K562 (cell line): Measurements from ENCODE around the gene USB1. TPM values are rescaled to one million over a fixed set of nuclear protein-coding genes. Genes with fewer than 3 reads are reported as not detected.

Experiments used
- ARHGAP35 ChIP-seq: fragments of 450-650 bp; IDR thresholded peaks from 2 replicates; pipeline ENCODE4 v1.6.1; 2018; ENCODE audit not compliant: partially characterized antibody
- DPF2 ChIP-seq: fragments of 450-650 bp; IDR thresholded peaks from 2 replicates; pipeline ENCODE4 v1.6.1; 2016
- GTF2A2 ChIP-seq: IDR thresholded peaks from 2 replicates; pipeline ENCODE4 v1.6.1; 2016; ENCODE audit warnings: mild to moderate bottlenecking, missing genetic modification characterization, missing compliant biosample characterization
- HDAC8 ChIP-seq: fragments of 450-650 bp; IDR thresholded peaks from 2 replicates; pipeline ENCODE4 v1.6.1; 2016; ENCODE audit warnings: mild to moderate bottlenecking, missing genetic modification characterization, moderate library complexity, missing compliant biosample characterization
- ILF3 ChIP-seq: fragments of 450-650 bp; IDR thresholded peaks from 2 replicates; pipeline ENCODE4 v1.6.1; 2018; ENCODE audit warnings: antibody characterized with exemption, mild to moderate bottlenecking, moderate library complexity, borderline replicate concordance
- KLF13 ChIP-seq: fragments of 450-650 bp; IDR thresholded peaks from 2 replicates; pipeline ENCODE4 v1.6.1; 2016; ENCODE audit warnings: missing genetic modification characterization, low read depth, mild to moderate bottlenecking, missing compliant biosample characterization, moderate library complexity, borderline replicate concordance
- KLF6 ChIP-seq: fragments of 250-450 bp; sonication (Bioruptor Pico); IDR thresholded peaks from 2 replicates; pipeline ENCODE4 v1.4.0; 2020; ENCODE audit warnings: mild to moderate bottlenecking, moderate library complexity, borderline replicate concordance
- RBM15 ChIP-seq: fragments of 200-400 bp; formaldehyde crosslinking; IDR thresholded peaks from 2 replicates; pipeline ENCODE4 v1.6.1; 2018; ENCODE audit warnings: mild to moderate bottlenecking, low read length, moderate library complexity; ENCODE audit not compliant: insufficient read depth
- SNIP1 ChIP-seq: fragments of 450-650 bp; IDR thresholded peaks from 2 replicates; pipeline ENCODE4 v1.7.1; 2017; ENCODE audit warnings: low read depth, mild to moderate bottlenecking
- SREBF2 ChIP-seq: sonication (generic); formaldehyde crosslinking; IDR thresholded peaks from 2 replicates; pipeline ENCODE4 v1.4.0; 2020; ENCODE audit warnings: mild to moderate bottlenecking, missing genetic modification reagents
- SRSF9 ChIP-seq: fragments of 200-400 bp; formaldehyde crosslinking; IDR thresholded peaks from 2 replicates; pipeline ENCODE4 v1.6.1; 2017; ENCODE audit warnings: low read depth, low read length, borderline replicate concordance
- TARDBP ChIP-seq: fragments of 450-650 bp; IDR thresholded peaks from 2 replicates; pipeline ENCODE4 v1.6.1; 2016
- TBL1XR1 ChIP-seq, 2 experiments: IDR thresholded peaks; 2 replicates each; pipeline ENCODE4 v1.6.1; 2012; ENCODE audit warnings: improper control_type of control experiment in 2 of 2, low read length in 2 of 2, mild to moderate bottlenecking in 1 of 2
- ZKSCAN1 ChIP-seq: fragments of 150-350 bp; IDR thresholded peaks from 2 replicates; pipeline ENCODE4 v1.6.1; 2016; ENCODE audit warnings: low read depth, low read length
- polyA plus RNA-seq, 8 experiments: library from polyadenylated mRNA; depleted of rRNA in 4 of 8; stranded (reverse) in 5 of 8; unstranded in 3 of 8; fragments of >200 nt; fragmentation: Nextera tagmentation in 2 of 8; fragmentation: Illumina TruSeq in 1 of 8; extraction: Ambion mirVana in 2 of 8; extraction: Trizol in 1 of 8; gene quantifications; 2 replicates each; pipeline versions ENCODE4 v1.2.1 to v1.2.3, GENCODE V29; 2011 to 2014; ENCODE audit warnings: inconsistent platforms in 1 of 8, missing spikeins in 1 of 8
- total RNA-seq, 7 experiments: library from RNA; depleted of rRNA in 6 of 7; stranded (reverse); fragments of >200 nt in 6 of 7; fragmentation: Illumina TruSeq in 2 of 7; extraction: Trizol in 2 of 7; gene quantifications; 2 replicates each; pipeline versions ENCODE4 v1.2.1 to v1.2.3, GENCODE V29; 2011 to 2021; ENCODE audit warnings: low replicate concordance in 1 of 7
- TF ChIP-seq, protein P1 (sequence below): fragments of 250-450 bp; sonication (Bioruptor Pico); IDR thresholded peaks from 2 replicates; pipeline ENCODE4 v1.5.0; 2020; ENCODE audit warnings: mild to moderate bottlenecking, borderline replicate concordance
- TF ChIP-seq, protein P2 (sequence below): fragments of 450-650 bp; IDR thresholded peaks from 2 replicates; pipeline ENCODE4 v1.6.1; 2016
- TF ChIP-seq, protein P3 (sequence below): fragments of 450-650 bp; IDR thresholded peaks from 2 replicates; pipeline ENCODE4 v1.6.1; 2016; ENCODE audit warnings: low read depth

Gene USB1
- total and polyA plus RNA-seq, 9 of the 15 experiments (the other 6 are each of a cell fraction or from before 2014, with no cell fraction given), result 11.6 to 73.6 (median 19.4) TPM

DNA sequence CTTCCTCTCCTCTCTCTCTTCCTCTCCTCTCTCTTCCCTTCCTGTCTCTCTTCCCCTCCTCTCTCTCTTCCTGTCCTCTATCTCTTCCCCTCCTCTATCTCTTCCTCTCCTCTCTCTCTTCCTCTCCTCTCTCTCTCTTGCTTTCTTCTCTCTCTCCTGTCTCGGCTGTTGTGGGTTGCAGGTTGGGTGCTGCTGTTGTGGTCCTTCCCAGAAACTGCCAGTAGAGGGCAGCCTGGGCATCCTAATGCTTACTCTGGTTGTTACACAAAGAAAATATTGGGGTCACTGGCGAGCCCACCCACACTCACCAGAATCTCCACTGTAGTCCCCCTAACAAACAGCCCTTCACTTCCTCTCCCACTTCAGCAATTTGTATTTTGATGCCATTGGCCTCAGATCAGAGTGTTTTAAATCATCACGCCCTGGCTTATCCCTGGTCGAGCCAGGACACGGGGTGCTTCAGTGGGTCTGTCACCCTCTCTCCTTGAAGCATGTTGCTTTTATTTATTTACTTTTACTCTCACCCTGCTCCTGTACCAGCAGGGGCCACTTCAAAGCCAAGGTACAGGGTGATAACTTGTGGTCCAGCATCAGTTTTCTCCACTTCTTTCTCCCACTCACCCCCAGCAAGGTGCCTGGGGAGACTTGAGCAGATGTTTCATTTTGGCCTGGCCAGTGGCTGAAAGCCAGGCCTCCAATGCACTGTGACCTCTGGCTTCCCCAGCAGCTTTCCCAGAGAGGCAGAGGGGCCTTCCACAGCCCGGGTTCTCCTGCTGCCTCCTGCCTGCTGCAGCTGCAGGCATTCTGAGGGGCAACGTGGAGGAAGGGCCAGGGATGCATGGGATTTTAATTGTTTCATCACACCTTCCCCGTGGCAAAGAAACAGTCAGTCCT, 19.7 kb downstream of the USB1 start (continued):
- TF ChIP-seq KLF6 (CRISPR knock-in tag) (no peak), DPF2 (peak; percentile 58), TARDBP (0 out of 2 replicates have a peak, but pooled peaks have one; percentile 39), SNIP1 (0 out of 2 replicates have a peak, but pooled peaks have one; percentile 21), ARHGAP35 (peak; percentile 48), ILF3 (no peak), KLF13 (no peak), SRSF9 (no peak), SREBF2 (CRISPR knock-in tag) (no peak), ZKSCAN1 (no peak), HDAC8 (tag) (no peak), RBM15 (no peak), GTF2A2 (tag) (no peak), TBL1XR1 (IDR thresholded peaks at IDR 0.05; ENCODE audit: low read length in 2 of 2) (no peak)
- TF ChIP-seq, protein P1, sequence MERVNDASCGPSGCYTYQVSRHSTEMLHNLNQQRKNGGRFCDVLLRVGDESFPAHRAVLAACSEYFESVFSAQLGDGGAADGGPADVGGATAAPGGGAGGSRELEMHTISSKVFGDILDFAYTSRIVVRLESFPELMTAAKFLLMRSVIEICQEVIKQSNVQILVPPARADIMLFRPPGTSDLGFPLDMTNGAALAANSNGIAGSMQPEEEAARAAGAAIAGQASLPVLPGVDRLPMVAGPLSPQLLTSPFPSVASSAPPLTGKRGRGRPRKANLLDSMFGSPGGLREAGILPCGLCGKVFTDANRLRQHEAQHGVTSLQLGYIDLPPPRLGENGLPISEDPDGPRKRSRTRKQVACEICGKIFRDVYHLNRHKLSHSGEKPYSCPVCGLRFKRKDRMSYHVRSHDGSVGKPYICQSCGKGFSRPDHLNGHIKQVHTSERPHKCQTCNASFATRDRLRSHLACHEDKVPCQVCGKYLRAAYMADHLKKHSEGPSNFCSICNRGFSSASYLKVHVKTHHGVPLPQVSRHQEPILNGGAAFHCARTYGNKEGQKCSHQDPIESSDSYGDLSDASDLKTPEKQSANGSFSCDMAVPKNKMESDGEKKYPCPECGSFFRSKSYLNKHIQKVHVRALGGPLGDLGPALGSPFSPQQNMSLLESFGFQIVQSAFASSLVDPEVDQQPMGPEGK (CRISPR knock-in tag), result no peak
- TF ChIP-seq, protein P2, sequence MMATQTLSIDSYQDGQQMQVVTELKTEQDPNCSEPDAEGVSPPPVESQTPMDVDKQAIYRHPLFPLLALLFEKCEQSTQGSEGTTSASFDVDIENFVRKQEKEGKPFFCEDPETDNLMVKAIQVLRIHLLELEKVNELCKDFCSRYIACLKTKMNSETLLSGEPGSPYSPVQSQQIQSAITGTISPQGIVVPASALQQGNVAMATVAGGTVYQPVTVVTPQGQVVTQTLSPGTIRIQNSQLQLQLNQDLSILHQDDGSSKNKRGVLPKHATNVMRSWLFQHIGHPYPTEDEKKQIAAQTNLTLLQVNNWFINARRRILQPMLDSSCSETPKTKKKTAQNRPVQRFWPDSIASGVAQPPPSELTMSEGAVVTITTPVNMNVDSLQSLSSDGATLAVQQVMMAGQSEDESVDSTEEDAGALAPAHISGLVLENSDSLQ, result no peak
- TF ChIP-seq, protein P3, sequence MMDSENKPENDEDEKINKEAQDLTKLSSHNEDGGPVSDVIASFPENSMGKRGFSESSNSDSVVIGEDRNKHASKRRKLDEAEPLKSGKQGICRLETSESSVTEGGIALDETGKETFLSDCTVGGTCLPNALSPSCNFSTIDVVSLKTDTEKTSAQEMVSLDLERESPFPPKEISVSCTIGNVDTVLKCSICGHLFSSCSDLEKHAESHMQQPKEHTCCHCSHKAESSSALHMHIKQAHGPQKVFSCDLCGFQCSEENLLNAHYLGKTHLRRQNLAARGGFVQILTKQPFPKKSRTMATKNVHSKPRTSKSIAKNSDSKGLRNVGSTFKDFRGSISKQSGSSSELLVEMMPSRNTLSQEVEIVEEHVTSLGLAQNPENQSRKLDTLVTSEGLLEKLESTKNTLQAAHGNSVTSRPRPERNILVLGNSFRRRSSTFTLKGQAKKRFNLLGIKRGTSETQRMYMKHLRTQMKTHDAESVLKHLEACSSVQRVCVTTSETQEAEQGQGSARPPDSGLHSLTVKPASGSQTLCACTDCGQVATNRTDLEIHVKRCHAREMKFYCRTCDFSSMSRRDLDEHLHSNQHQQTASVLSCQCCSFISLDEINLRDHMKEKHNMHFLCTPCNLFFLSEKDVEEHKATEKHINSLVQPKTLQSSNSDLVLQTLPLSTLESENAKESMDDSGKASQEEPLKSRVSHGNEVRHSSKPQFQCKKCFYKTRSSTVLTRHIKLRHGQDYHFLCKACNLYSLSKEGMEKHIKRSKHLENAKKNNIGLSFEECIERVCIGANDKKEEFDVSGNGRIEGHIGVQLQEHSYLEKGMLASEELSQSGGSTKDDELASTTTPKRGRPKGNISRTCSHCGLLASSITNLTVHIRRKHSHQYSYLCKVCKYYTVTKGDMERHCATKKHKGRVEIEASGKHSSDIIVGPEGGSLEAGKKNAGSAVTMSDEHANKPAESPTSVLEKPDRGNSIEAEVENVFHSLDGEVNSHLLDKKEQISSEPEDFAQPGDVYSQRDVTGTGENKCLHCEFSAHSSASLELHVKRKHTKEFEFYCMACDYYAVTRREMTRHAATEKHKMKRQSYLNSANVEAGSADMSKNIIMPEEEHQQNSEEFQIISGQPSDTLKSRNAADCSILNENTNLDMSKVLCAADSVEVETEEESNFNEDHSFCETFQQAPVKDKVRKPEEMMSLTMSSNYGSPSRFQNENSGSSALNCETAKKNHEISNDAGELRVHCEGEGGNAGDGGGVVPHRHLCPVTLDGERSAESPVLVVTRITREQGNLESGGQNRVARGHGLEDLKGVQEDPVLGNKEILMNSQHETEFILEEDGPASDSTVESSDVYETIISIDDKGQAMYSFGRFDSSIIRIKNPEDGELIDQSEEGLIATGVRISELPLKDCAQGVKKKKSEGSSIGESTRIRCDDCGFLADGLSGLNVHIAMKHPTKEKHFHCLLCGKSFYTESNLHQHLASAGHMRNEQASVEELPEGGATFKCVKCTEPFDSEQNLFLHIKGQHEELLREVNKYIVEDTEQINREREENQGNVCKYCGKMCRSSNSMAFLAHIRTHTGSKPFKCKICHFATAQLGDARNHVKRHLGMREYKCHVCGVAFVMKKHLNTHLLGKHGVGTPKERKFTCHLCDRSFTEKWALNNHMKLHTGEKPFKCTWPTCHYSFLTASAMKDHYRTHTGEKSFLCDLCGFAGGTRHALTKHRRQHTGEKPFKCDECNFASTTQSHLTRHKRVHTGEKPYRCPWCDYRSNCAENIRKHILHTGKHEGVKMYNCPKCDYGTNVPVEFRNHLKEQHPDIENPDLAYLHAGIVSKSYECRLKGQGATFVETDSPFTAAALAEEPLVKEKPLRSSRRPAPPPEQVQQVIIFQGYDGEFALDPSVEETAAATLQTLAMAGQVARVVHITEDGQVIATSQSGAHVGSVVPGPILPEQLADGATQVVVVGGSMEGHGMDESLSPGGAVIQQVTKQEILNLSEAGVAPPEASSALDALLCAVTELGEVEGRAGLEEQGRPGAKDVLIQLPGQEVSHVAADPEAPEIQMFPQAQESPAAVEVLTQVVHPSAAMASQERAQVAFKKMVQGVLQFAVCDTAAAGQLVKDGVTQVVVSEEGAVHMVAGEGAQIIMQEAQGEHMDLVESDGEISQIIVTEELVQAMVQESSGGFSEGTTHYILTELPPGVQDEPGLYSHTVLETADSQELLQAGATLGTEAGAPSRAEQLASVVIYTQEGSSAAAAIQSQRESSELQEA, result no peak
